Kidney capillary endothelial cell (primary cell): ENCODE measurements around the gene ZG16.
"Not testable (repeated sequence)": the region's sequence is repeated elsewhere in the genome, so short reads cannot be mapped to it uniquely, and the experiment has no call there.

Experiments
- DNase-seq: peaks from one replicate; pipeline ENCODE4 v3.0.0-alpha.2; 2018; ENCODE audit warnings: low spot score

ZG16 gene

GRCh38 chr16:29787155-29787554 is 9.1 kb downstream of the ZG16 start:
- DNase-seq = not testable (repeated sequence)

GRCh38 chr16:29789775-29790182 is 11.7 kb downstream of the ZG16 start:
- no peak for DNase-seq

- peak; percentile 99 for DNase-seq
Measured at GRCh38 chr16:29790183-29790948, 12.3 kb downstream of the ZG16 start, which contains the start of gene KIF22. KIF22 (plus strand) TSS chr16:29790751; CDS start chr16:29790760, 9 bp downstream.

DNA sequence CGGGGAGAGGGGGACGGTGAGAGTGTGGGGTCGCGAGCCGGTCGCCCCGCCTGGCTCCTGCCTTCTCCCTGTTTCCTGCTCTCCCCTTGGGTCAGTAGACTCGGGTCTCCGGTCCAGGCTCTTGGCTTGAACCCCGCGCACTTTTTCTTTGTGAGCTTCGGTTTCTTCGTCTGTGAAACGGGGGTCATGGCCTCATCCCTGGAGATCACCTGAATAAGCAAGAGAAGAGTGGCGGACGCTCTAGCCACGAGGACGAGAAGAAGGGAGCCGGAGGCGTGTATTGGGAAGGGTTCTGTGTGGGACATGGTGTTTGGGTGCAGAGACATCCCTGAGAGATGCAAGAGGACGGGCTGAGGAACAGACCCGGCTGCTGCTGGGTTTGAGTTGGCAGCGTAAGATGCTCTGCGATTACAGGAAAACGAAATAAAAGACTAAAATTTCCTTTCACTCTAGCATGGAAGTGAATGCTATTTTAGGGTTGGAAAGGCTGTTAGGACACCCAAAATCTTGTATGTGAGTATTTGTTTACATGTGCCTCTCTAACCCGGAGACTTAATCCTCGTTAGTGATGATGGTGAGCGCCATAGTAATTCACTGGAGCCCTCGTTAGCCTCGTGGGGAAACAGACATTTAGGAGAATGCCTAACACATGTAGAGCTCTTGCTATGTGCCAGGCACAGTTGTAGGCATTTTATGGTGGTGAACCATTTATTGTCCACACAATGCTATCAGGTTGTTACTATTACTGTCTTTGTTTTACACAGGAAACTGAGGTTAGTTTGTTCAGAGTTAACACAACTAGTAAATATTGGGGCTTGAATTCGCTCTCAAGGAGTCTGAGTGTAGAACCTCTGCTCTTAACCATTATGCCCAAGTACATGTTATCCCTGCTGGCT is 13.1 kb downstream of the ZG16 start:
- DNase-seq = no peak

GRCh38 chr16:29791845-29792807 is 14.1 kb downstream of the ZG16 start:
- DNase-seq = no peak

DNA sequence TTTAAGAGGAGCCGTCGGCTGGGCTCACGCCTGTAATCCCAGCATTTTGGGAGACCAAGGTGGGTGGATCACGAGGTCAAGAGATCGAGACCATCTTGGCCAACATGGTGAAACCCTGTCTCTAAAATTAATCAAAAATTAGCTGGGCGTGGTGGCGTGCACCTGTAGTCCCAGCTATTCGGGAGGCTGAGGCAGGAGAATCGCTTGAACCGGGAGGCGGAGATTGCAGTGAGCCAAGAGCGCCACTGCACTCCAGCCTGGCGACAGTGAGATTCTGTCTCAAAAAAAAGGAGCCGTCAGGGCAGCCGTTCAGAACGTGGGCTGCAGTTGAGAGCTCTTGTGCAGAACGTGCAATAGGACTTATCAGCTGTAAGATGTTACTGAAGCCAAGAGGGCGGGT is 15.1 kb downstream of the ZG16 start:
- DNase-seq = not testable (repeated sequence)

- no peak for DNase-seq
Measured at GRCh38 chr16:29794231-29794710, 16.2 kb downstream of the ZG16 start.

GRCh38 chr16:29802416-29802935 is 24.4 kb downstream of the ZG16 start:
- DNase-seq = no peak

- DNase-seq = no peak
Measured at GRCh38 chr16:29804020-29804419, 26.0 kb downstream of the ZG16 start.

DNA sequence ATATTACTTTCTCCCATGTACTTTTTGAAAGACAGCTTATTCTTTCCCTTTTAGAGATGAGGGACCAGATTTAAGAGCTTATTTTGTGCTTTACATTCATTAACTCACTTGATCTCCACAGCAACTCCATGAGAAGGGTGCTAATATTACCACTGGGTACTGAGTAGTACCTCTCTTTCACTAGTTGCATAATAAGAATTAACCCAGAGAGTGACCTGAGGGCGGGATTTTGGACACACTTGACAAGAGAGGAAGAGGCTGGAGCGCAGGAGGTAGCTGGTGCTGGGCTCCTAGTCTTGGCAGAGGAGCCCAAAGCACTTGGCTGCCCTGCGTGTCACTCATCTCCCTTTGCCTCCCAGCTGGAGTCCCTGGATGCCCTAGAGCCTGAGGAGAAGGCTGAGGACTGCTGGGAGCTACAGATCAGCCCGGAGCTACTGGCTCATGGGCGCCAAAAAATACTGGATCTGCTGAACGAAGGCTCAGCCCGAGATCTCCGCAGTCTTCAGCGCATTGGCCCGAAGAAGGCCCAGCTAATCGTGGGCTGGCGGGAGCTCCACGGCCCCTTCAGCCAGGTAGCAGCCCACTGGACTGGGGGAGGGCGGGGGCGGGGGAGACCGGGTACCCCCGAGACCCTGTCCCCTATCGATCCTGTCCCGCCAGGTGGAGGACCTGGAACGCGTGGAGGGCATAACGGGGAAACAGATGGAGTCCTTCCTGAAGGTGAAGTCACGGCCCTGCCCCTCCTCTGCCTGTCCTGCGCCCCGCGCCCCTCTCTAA is 26.6 kb downstream of the ZG16 start:
- DNase-seq = no peak

DNA sequence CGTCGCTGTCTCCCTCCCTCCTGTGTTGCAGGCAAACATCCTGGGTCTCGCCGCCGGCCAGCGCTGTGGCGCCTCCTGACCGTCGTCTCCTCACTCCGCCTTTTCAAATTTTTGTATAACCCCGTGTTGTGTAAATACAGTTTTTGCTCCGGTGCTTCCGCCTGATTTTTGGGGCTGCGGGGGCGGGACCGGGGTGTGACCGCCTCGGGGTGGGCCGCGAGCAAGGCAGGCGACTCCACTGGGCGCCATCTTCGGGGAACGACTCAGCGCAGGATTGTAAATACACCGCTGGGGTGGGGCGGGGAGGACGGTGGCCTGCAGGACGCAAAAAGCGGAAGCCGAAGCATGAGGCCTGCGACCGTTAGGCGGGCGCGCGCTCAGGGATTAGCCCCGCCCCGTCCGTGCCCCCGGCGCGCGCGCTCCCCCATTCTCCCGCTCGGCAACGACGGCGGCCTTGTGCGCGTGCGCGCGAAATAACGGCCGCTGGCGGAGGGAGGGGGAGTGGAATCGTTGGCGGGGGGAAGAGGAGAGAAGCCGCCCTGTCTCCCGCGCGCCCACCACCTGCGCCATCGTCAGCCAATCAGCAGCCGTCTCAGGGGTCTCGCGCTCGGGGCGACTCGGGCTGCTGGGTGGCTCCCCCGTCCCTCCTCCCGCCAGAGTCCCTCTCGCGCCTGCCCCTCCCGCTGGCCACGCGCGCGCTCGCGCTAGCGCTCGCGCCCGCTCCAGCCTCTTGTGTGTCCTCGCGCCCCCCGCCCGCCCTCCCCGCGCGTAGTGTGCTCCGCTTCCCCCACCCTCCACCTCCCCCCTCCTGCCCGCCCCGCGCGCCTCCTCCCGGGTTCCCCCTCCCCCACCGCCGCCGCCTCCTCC is 27.4 kb downstream of the ZG16 start:
- DNase-seq = peak; percentile 93

GRCh38 chr16:29806099-29806579 is 28.1 kb downstream of the ZG16 start, which contains the start of gene MAZ:
MAZ (plus strand) TSS chr16:29806529; CDS start chr16:29806702, 173 bp downstream.
- DNase-seq = peak; percentile 59

- no peak for DNase-seq
Measured at GRCh38 chr16:29806641-29807425, 28.8 kb downstream of the ZG16 start.

- DNase-seq = peak; percentile 87
Measured at GRCh38 chr16:29807426-29808218, 29.6 kb downstream of the ZG16 start.

GRCh38 chr16:29808219-29808900 is 30.3 kb downstream of the ZG16 start:
- no peak for DNase-seq

DNA sequence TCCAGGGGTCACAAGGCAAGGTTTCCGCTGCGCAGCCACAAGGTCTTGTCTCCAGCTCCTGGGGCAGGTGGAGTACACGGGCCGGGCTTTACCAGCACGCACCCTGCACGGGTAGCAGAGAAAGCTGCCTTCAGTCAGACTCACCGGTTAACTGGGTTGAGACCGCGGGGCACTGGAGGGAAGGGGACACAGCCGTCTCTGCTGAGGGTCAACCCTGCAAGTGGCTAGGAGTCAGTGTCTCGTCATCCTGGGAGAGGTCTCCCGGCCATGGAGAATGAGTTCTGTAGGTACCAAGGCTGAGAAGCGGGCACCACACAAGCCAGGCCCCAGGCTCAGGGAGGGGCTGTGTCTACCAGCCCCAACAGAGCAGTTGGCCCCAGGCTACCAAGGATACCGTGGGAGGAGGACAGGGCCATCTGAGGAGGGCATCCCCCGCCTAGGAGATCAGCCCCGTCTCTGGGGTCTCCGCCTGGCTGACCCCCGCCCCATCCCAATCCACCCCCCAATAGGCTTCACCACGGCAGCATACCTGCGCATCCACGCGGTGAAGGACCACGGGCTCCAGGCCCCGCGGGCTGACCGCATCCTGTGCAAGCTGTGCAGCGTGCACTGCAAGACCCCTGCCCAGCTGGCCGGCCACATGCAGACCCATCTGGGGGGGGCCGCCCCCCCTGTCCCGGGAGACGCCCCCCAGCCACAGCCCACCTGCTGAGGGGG is 31.1 kb downstream of the ZG16 start:
- no peak for DNase-seq
